HepG2 (cell line): ENCODE results near the gene KANSL1. TPM values are rescaled to one million over a fixed set of nuclear protein-coding genes. Genes with fewer than 3 reads are reported as not detected.

Source experiments
- AGO1 ChIP-seq: fragments of 200-400 bp; formaldehyde crosslinking; IDR thresholded peaks from 2 replicates; pipeline ENCODE4 v1.6.1; 2017; ENCODE audit warnings: mild to moderate bottlenecking, low read depth, low read length, moderate library complexity; ENCODE audit not compliant: poor library complexity, severe bottlenecking
- BCLAF1 ChIP-seq: fragments of 450-650 bp; IDR thresholded peaks from 2 replicates; pipeline ENCODE4 v1.6.1; 2017; ENCODE audit warnings: mild to moderate bottlenecking
- FOXO1 ChIP-seq: sonication (generic); formaldehyde crosslinking; IDR thresholded peaks from 2 replicates; pipeline ENCODE4 v1.4.0; 2020; ENCODE audit warnings: missing genetic modification reagents
- HOXA3 ChIP-seq: sonication (generic); formaldehyde crosslinking; IDR thresholded peaks from 2 replicates; pipeline ENCODE4 v1.5.0; 2020; ENCODE audit warnings: missing genetic modification reagents
- IRF1 ChIP-seq: sonication (generic); formaldehyde crosslinking; IDR thresholded peaks from 2 replicates; pipeline ENCODE4 v1.4.0; 2020; ENCODE audit warnings: low read depth, mild to moderate bottlenecking, missing genetic modification reagents
- MATR3 ChIP-seq: sonication (generic); formaldehyde crosslinking; IDR thresholded peaks from 2 replicates; pipeline ENCODE4 v1.4.0; 2020; ENCODE audit warnings: missing genetic modification reagents
- MEF2D ChIP-seq: sonication (generic); formaldehyde crosslinking; IDR thresholded peaks from 2 replicates; pipeline ENCODE4 v1.5.1; 2020; ENCODE audit warnings: mild to moderate bottlenecking, missing genetic modification reagents
- NPAS2 ChIP-seq: sonication (generic); formaldehyde crosslinking; IDR thresholded peaks from 2 replicates; pipeline ENCODE4 v1.8.0; 2022; ENCODE audit warnings: mild to moderate bottlenecking, missing genetic modification reagents, borderline replicate concordance
- NR2F2 ChIP-seq: IDR thresholded peaks from 2 replicates; pipeline ENCODE4 v1.6.1; 2012; ENCODE audit warnings: low read depth, inconsistent platforms, borderline replicate concordance
- POGK ChIP-seq: sonication (generic); formaldehyde crosslinking; conservative IDR thresholded peaks from 2 replicates; pipeline ENCODE4 v1.8.0; 2022; ENCODE audit warnings: mild to moderate bottlenecking, moderate library complexity, missing genetic modification reagents
- RCOR2 ChIP-seq: IDR thresholded peaks from 2 replicates; pipeline ENCODE4 v1.6.1; 2016; ENCODE audit warnings: missing biosample characterization, missing genetic modification reagents
- ZFP37 ChIP-seq: sonication (generic); formaldehyde crosslinking; IDR thresholded peaks from 2 replicates; pipeline ENCODE4 v1.4.0; 2020; ENCODE audit warnings: missing genetic modification reagents, borderline replicate concordance
- ZGPAT ChIP-seq: IDR thresholded peaks from 2 replicates; pipeline ENCODE4 v1.6.1; 2016; ENCODE audit warnings: mild to moderate bottlenecking
- ZHX1 ChIP-seq: sonication (generic); formaldehyde crosslinking; IDR thresholded peaks from 2 replicates; pipeline ENCODE4 v1.8.1; 2022; ENCODE audit warnings: low read depth, mild to moderate bottlenecking, missing genetic modification reagents
- ZNF354B ChIP-seq: sonication (generic); formaldehyde crosslinking; IDR thresholded peaks from 2 replicates; pipeline ENCODE4 v1.8.0; 2022; ENCODE audit warnings: mild to moderate bottlenecking, missing genetic modification reagents
- ZNF501 ChIP-seq: sonication (generic); formaldehyde crosslinking; IDR thresholded peaks from 2 replicates; pipeline ENCODE4 v1.5.1; 2020; ENCODE audit warnings: mild to moderate bottlenecking, moderate library complexity, missing genetic modification reagents
- ZNF615 ChIP-seq: sonication (generic); formaldehyde crosslinking; IDR thresholded peaks from 2 replicates; pipeline ENCODE4 v1.5.0; 2020; ENCODE audit warnings: mild to moderate bottlenecking, missing genetic modification reagents, borderline replicate concordance
- ZNF629 ChIP-seq: sonication (generic); formaldehyde crosslinking; conservative IDR thresholded peaks from 2 replicates; pipeline ENCODE4 v1.5.0; 2020; ENCODE audit warnings: missing genetic modification reagents
- polyA plus RNA-seq, 8 experiments: library from polyadenylated mRNA; depleted of rRNA in 3 of 8; stranded (reverse) in 7 of 8; unstranded in 1 of 8; fragments of >200 nt; fragmentation: Illumina TruSeq in 4 of 8; extraction: Trizol in 4 of 8; gene quantifications; 2 replicates each; pipeline versions ENCODE4 v1.2.1 to v1.2.3, GENCODE V29; 2011 to 2016; ENCODE audit warnings: low read depth in 4 of 8, missing spikeins in 1 of 8, mixed read lengths in 1 of 8; ENCODE audit not compliant: insufficient read depth in 1 of 8
- total RNA-seq, 5 experiments: library from RNA; depleted of rRNA; stranded (reverse); fragments of >200 nt; fragmentation: Illumina TruSeq; extraction: Trizol; gene quantifications; 2 replicates each; pipeline ENCODE4 v1.2.3, GENCODE V29; 2016; ENCODE audit warnings: low read depth in 1 of 5

Gene KANSL1
- total and polyA plus RNA-seq, 2 of the 13 experiments (the other 11 are each of a cell fraction or from before 2014, with no cell fraction given): 24.0 to 59.6 TPM

- TF ChIP-seq ZHX1 (peak; percentile 44; the same call in 1 of the 2 replicates), ZNF501 (peak; percentile 99), POGK (CRISPR knock-in tag) (no peak), HOXA3 (CRISPR knock-in tag) (peak; percentile 67), NR2F2 (peak; percentile 50; the same call in 1 of the 2 replicates), ZNF354B (CRISPR knock-in tag) (no peak), MATR3 (CRISPR knock-in tag) (0 out of 2 replicates have a peak, but pooled peaks have one; percentile 82), BCLAF1 (no peak), AGO1 (no peak), FOXO1 (CRISPR knock-in tag) (no peak; the same call in 1 of the 2 replicates), ZFP37 (CRISPR knock-in tag) (peak; percentile 39; the same call in 1 of the 2 replicates), ZGPAT (CRISPR knock-in tag) (peak; percentile 93), ZNF629 (CRISPR knock-in tag) (no peak), MEF2D (CRISPR knock-in tag) (peak; percentile 55; the same call in 1 of the 2 replicates), NPAS2 (peak; percentile 79; the same call in 1 of the 2 replicates), RCOR2 (CRISPR knock-in tag) (no peak), IRF1 (no peak; the same call in 1 of the 2 replicates), ZNF615 (CRISPR knock-in tag) (no peak)
These were observed 580 bp upstream of the KANSL1 start (continued) for GRCh38 chr17:46193626-46194392.
